RWPE1 (cell line): ENCODE measurements around the gene C4BPB.

Source experiments
- CTCF ChIA-PET: fragments of 350-600 bp; sonication (Branson Sonifier 250); formaldehyde crosslinking; extraction: SDS; loops from one replicate; lab custom pipeline; 2021; lab: Yijun Ruan, JAX
- POLR2A ChIA-PET: fragments of 400-600 bp; formaldehyde crosslinking; extraction: SDS; loops from one replicate; lab custom pipeline; 2020; ENCODE audit warnings: antibody characterized with exemption; ENCODE audit not compliant: low non-redundant PET; lab: Yijun Ruan, JAX
- DNase-seq: peaks from one replicate; pipeline ENCODE4 v3.0.0; 2012; ENCODE audit warnings: low spot score
- H3K27ac ChIP-seq: fragments of 450-650 bp; 2 replicates; pipeline ENCODE4 v1.5.1; 2017
- CTCF ChIP-seq: fragments of 450-650 bp; conservative IDR thresholded peaks from 2 replicates; pipeline ENCODE4 v1.5.1; 2017; ENCODE audit warnings: low read depth, mild to moderate bottlenecking

C4BPB gene

DNA sequence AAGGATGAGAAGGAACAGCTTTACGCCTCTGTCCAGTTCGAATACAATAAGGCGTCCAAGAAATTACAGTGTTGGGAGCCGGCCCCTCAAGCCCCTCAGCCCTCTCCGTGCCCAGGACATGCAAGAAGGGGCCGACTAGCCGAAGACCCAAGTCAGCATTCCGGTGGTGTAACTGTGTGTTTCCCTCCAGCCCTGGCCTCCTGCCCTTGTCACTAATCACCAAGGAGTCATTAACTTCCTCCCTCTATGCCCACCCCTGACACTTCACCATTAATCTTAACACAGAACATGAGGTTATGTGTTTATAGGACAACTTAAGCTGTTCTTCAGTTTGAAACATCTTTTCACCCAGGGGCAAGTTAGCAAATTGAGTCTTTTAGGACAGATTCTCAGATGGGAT, 16.4 kb upstream of the C4BPB start:
- H3K27ac ChIP-seq: peak overlapping the region; percentile 36; the same call in 1 of the 2 replicates
- no peak for DNase-seq
- ChIA-PET POLR2A (no interaction called here), CTCF (interaction anchor here (0.5 to 1.2 kb wide), 3 partner anchors 91 to 333 kb away, joined by 4 to 5 read pairs (median 4); no protein-coding TSS in a partner anchor)
- TF ChIP-seq CTCF: no peak

DNA sequence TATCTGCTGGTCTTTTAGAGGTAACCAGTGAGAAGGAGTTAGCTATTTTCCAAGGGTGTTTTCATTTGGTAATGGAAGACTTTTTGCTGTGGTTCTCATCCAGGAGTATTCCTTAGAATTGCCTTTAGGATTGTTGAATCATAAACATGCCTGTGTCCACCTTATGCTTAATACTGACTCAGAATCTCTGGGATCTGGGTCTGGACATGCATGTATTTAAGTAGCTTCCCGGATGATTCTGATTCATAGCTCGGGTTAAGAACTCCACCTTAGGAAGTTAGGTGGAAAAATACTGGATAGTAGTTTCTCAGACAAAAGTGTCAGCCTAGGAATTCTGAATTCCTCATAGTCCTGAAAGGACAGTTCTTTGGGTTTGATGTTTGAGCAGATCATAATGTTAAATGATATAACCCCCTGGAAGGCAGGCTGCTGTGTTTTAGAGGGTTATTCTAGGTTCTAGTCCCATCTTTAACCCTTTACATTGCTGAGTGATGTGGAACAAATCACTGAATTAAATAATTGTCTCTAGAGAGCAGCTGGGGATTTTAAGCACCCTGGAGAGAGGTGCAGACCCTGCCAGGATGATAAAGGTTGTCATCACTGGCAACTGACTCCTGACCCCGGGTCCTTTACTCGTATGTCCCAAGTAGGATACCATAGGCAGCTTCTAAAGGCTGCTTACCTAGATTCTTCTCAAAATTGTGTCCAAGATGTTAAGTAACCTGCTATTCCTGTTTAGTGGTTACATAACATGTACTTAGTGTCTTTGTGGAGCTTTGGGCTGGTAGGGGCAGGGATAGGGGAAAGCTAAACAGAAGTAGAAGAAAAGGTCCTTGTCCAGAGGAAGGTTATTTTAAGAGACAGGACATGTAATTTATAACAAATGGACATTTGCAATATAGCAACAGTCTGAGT, 14.5 kb upstream of the C4BPB start:
- peak; percentile 85 for DNase-seq
- H3K27ac ChIP-seq: peak overlapping the region; percentile 56; the same call in 1 of the 2 replicates
- TF ChIP-seq CTCF: no peak
- ChIA-PET POLR2A (interaction anchor here (2.9 kb wide), 1 partner anchor 41 kb away, joined by 8 read pairs; the partner anchor contains the start of gene C1orf116), CTCF (interaction anchor here (0.6 to 1.0 kb wide), 5 partner anchors 14 to 334 kb away, joined by 3 to 4 read pairs (median 3); partner anchors contain the start of gene PFKFB2)

DNA sequence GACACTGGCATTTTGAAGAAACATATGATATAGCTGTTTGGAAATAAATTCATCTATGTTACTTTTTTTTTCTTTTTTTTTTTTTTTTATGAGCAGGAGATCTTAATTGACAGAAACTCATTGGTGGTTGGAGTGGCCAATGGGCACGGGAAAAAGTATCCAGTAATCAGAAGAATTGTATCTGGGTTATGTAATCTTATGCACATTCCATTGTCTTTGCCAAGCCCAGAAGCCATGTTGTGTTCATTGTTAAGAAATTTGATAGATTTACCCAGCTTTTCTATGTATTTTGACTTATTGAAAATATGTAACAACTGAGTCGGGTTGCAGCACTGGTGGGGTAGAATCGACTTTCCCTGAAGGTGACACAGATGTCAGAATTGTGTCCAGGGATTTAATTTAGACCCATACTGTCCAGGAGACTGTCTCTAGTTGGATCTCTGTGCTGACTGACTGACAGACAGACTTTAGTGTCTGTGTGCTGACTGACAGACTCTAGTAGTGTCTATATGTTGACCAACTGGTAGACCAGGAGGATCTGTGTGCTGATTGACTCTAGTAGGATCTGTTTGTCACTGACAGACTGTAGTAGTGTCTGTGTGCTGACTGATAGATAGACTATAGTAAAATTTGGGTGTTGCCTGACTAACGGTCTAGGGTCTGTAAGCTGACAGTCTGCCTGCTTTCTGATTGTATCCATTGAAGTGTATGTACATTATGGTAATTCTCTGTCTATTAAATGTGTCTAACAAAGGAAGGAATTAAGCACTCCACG, 12.3 kb upstream of the C4BPB start:
- CTCF ChIA-PET: interaction anchor here (0.5 to 1.1 kb wide), 5 partner anchors 22 to 428 kb away, joined by 3 to 5 read pairs (median 3); partner anchors contain the start of gene CR1

GRCh38 chr1:207077012-207077411, 11.6 kb upstream of the C4BPB start:
- DNase-seq: no peak
- ChIA-PET POLR2A (no interaction called here), CTCF (interaction anchor here (0.7 to 1.1 kb wide), 2 partner anchors 422 to 427 kb away, joined by 3 to 5 read pairs; no protein-coding TSS in a partner anchor)
- no peak overlapping the region for H3K27ac ChIP-seq
- no peak for TF ChIP-seq CTCF

More for the DNA sequence above, 12.3 kb upstream of the C4BPB start:
- POLR2A ChIA-PET: interaction anchor here (2.9 kb wide), 1 partner anchor 44 kb away, joined by 8 read pairs; the partner anchor contains the start of gene C1orf116
- DNase-seq: no peak
- no peak for TF ChIP-seq CTCF
- no peak overlapping the region for H3K27ac ChIP-seq

DNA sequence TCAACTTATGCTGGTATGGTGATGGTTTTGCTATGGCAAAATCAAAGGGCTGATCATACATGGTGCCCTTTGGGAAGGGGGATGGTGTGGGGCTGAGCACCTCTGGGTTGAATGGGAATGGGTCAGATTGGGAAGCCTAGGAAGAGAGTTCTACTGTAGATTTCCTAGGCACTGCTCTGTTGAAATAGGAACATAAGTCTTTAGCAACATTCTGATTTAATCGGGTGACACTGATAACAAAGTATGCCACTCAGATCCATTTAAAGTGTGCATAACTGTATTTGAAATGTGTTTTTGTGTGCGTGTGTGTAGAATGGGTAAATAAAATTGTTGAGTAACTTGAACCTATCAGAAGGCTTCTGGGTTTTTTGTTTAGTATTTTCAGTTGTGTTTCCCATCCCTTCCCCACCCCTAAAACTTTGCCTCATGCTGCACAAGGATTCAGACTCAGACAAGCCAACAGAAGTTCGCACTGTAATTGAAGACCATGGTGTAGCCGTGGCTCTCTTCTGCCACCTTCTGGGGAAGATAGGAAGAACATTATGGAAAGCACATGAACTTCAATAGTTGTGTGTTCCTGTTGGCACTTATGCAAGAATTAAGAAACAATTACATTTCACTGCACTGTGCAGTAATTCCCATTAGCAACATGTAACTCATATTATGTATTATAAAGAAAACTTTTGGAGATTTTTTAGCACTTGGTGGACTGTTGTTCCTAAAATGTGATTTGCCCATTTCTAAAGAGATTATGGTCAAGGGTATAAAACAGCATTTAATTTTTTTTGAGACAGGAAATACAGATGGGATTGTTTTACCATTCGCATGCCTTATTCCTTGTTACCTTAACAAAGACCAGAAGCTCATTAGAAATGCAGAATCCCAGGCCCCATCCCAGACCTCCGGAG, 10.9 kb upstream of the C4BPB start:
- CTCF ChIA-PET: interaction anchor here (1.0 to 1.3 kb wide), 3 partner anchors 25 to 421 kb away, joined by 3 to 5 read pairs (median 4); partner anchors contain the start of gene PFKFB2
- no peak overlapping the region for H3K27ac ChIP-seq
- POLR2A ChIA-PET: no interaction called here
- DNase-seq: peak; percentile 66
- peak; percentile 94 for TF ChIP-seq CTCF
